CD14-positive monocyte (primary cell): Measurements from ENCODE around the gene FARP1. TPM values are rescaled to one million over a fixed set of nuclear protein-coding genes. Genes with fewer than 3 reads are reported as not detected.

ENCODE experiments used
- DNase-seq, 3 donors: peaks; one replicate each; pipeline ENCODE4 v3.0.0-alpha.2; 2011 to 2022
- H2AFZ ChIP-seq: 2 replicates; pipeline ENCODE4 v1.6.0; 2012; ENCODE audit warnings: mild to moderate bottlenecking, low read depth, low read length, inconsistent platforms; ENCODE audit not compliant: insufficient read depth, poor library complexity, severe bottlenecking
- H3K27ac ChIP-seq, 2 donors: 1 replicate in 1 of 2; 2 replicates in 1 of 2; pipeline ENCODE4 v1.5.1; 2012 to 2013; ENCODE audit warnings: low read length in 2 of 2, control low read depth in 1 of 2, inconsistent platforms in 1 of 2, low read depth in 1 of 2, mild to moderate bottlenecking in 1 of 2
- H3K27me3 ChIP-seq, 2 donors: one replicate each; pipeline versions ENCODE4 v1.6.0 to v1.6.1; 2011 to 2013; ENCODE audit warnings: low read length in 2 of 2; ENCODE audit not compliant: control insufficient read depth in 2 of 2, insufficient read depth in 2 of 2
- H3K36me3 ChIP-seq, 2 donors: replicated peaks in 1 of 2; 1 replicate in 1 of 2; 2 replicates in 1 of 2; pipeline versions ENCODE4 v1.5.1 to v1.6.1; 2012 to 2013; ENCODE audit warnings: low read length in 2 of 2, control low read depth in 1 of 2, inconsistent platforms in 1 of 2, mild to moderate bottlenecking in 1 of 2; ENCODE audit not compliant: insufficient read depth in 2 of 2, control insufficient read depth in 1 of 2
- H3K4me1 ChIP-seq, 2 donors: 1 replicate in 1 of 2; 2 replicates in 1 of 2; pipeline versions ENCODE4 v1.5.1 to v1.6.1; 2012 to 2013; ENCODE audit warnings: low read length in 2 of 2, control low read depth in 1 of 2, inconsistent platforms in 1 of 2, mild to moderate bottlenecking in 1 of 2, moderate library complexity in 1 of 2; ENCODE audit not compliant: insufficient read depth in 2 of 2, control insufficient read depth in 1 of 2
- H3K4me2 ChIP-seq: replicated peaks from 2 replicates; pipeline ENCODE3; 2012; ENCODE audit warnings: low read length, moderate library complexity, mild to moderate bottlenecking; ENCODE audit not compliant: poor library complexity, severe bottlenecking; ENCODE audit errors: extremely low read depth
- H3K4me3 ChIP-seq, 3 experiments: fragments of 200-600 bp in 1 of 3; sonication (generic) in 1 of 3; replicated peaks in 1 of 3; 1 replicate in 2 of 3; 2 replicates in 1 of 3; pipeline ENCODE4 v1.5.1; 2011 to 2013; ENCODE audit warnings: low read length in 3 of 3, mild to moderate bottlenecking in 3 of 3, control low read depth in 2 of 3, low read depth in 2 of 3, inconsistent platforms in 1 of 3, moderate library complexity in 1 of 3
- H3K79me2 ChIP-seq: 2 replicates; pipeline ENCODE4 v1.6.0; 2012; ENCODE audit warnings: mild to moderate bottlenecking, control low read depth, inconsistent platforms, low read length, moderate library complexity; ENCODE audit not compliant: insufficient read depth
- H3K9ac ChIP-seq: 2 replicates; pipeline ENCODE4 v1.6.0; 2017; ENCODE audit warnings: low read length, mild to moderate bottlenecking; ENCODE audit not compliant: insufficient read depth, poor library complexity, severe bottlenecking
- H3K9me3 ChIP-seq, 2 donors: replicated peaks in 1 of 2; 1 replicate in 1 of 2; 2 replicates in 1 of 2; pipeline versions ENCODE4 v1.5.1 to v1.6.1; 2012 to 2013; ENCODE audit warnings: low read length in 2 of 2, control low read depth in 1 of 2; ENCODE audit not compliant: control insufficient read depth in 1 of 2, insufficient read depth in 1 of 2
- H4K20me1 ChIP-seq: 2 replicates; pipeline ENCODE4 v1.6.0; 2012; ENCODE audit warnings: mild to moderate bottlenecking, low read length, control low read depth, moderate library complexity; ENCODE audit not compliant: insufficient read depth
- H3K27ac Mint-ChIP-seq, 7 donors: one replicate each; pipeline ENCODE4 v1.8.0; 2020; ENCODE audit warnings: mild to moderate bottlenecking in 7 of 7, mixed read lengths in 7 of 7, moderate library complexity in 6 of 7, inconsistent platforms in 2 of 7
- H3K27me3 Mint-ChIP-seq, 3 donors: one replicate each; pipeline ENCODE4 v1.8.0; 2021 to 2022; ENCODE audit warnings: low read depth in 3 of 3, mild to moderate bottlenecking in 3 of 3, mixed read lengths in 3 of 3, moderate library complexity in 3 of 3, inconsistent platforms in 1 of 3
- H3K36me3 Mint-ChIP-seq, 2 donors: one replicate each; pipeline ENCODE4 v1.8.0; 2020; ENCODE audit warnings: mixed read lengths in 2 of 2, inconsistent platforms in 1 of 2, mild to moderate bottlenecking in 1 of 2
- H3K4me1 Mint-ChIP-seq: one replicate; pipeline ENCODE4 v1.8.0; 2020; ENCODE audit warnings: mild to moderate bottlenecking, mixed read lengths
- H3K4me3 Mint-ChIP-seq, 2 donors: one replicate each; pipeline ENCODE4 v1.8.0; 2020; ENCODE audit warnings: mild to moderate bottlenecking in 2 of 2, mixed read lengths in 2 of 2, moderate library complexity in 1 of 2
- H3K9me3 Mint-ChIP-seq, 7 donors: one replicate each; pipeline ENCODE4 v1.8.0; 2020 to 2022; ENCODE audit warnings: mixed read lengths in 7 of 7, mild to moderate bottlenecking in 6 of 7, moderate library complexity in 6 of 7, inconsistent platforms in 2 of 7
- CTCF ChIP-seq: fragments of 200-600 bp; IDR thresholded peaks from one replicate; pipeline ENCODE4 v1.8.0; 2022; ENCODE audit warnings: antibody characterized with exemption, mild to moderate bottlenecking
- WGBS: methylation state at CpG from one replicate; pipeline ENCODE4 v1.1.5; 2013; ENCODE audit warnings: missing lambda C conversion rate; ENCODE audit not compliant: insufficient coverage; 5-methylcytosine and 5-hydroxymethylcytosine counted together
- intact Hi-C, 2 donors: fragments of 100-400 bp; cut with micrococcal nuclease; formaldehyde crosslinking; loops; one replicate each; pipeline versions ENCODE4 v1.15.0 to v1.15.1; 2023
- polyA plus RNA-seq, 3 donors: library from polyadenylated mRNA; depleted of rRNA in 1 of 3; unstranded in 2 of 3; stranded (reverse) in 1 of 3; fragments of 300-500 nt in 2 of 3; fragments of >200 nt in 1 of 3; fragmentation: Illumina TruSeq in 2 of 3; gene quantifications; 1 replicate in 2 of 3; 2 replicates in 1 of 3; pipeline ENCODE4 v1.2.3, GENCODE V29; 2012 to 2021

The FARP1 gene
- polyA plus RNA-seq, 3 donors, result 0.01 to 0.16 (median 0.12) TPM

GRCh38 chr13:98182589-98182988, 39.7 kb downstream of the FARP1 start:
- peaks cover 0 to 3% (median 0%) of the 10 kb centered on the region in 3 donors for H3K27me3 Mint-ChIP-seq
- Histone ChIP-seq H3K9ac (no peak overlapping the region), H3K4me3 (no peak overlapping the region), H3K9me3 (no peaks in the 10 kb centered on the region), H3K4me1 (no peaks in the 10 kb centered on the region), H3K79me2 (no peaks in the 10 kb centered on the region), H4K20me1 (no peaks in the 10 kb centered on the region), H3K27me3 (no peaks in the 10 kb centered on the region), H2AFZ (no peak overlapping the region), H3K36me3 (no peaks in the 10 kb centered on the region), H3K4me2 (no peak overlapping the region), H3K27ac (no peak overlapping the region)
- no peak for DNase-seq
- no peak overlapping the region for H3K4me3 Mint-ChIP-seq
- no peak overlapping the region for H3K27ac Mint-ChIP-seq
- H3K36me3 Mint-ChIP-seq, result no peaks in the 10 kb centered on the region
- no CpG with 5 or more reads among the region's 3 CpGs for WGBS
- intact Hi-C loops, result no loop called here
- peaks cover 0 to 4% (median 1%) of the 10 kb centered on the region in 7 donors for H3K9me3 Mint-ChIP-seq
- H3K4me1 Mint-ChIP-seq, result no peaks in the 10 kb centered on the region
- no peak for TF ChIP-seq CTCF

- no peak for TF ChIP-seq CTCF
- H3K79me2 ChIP-seq, result no peaks in the 10 kb centered on the region
- Mint-ChIP-seq H3K27me3 (peaks cover 0 to 3% (median 2%) of the 10 kb centered on the region in 3 donors), H3K27ac (no peak overlapping the region), H3K4me3 (no peak overlapping the region), H3K36me3 (no peaks in the 10 kb centered on the region), H3K9me3 (peaks cover 0 to 3% (median 0%) of the 10 kb centered on the region in 7 donors), H3K4me1 (no peaks in the 10 kb centered on the region)
- H3K4me3 ChIP-seq, result no peak overlapping the region
- no peak overlapping the region for H3K27ac ChIP-seq
- H3K36me3 ChIP-seq, result no peaks in the 10 kb centered on the region
- intact Hi-C loops, result no loop called here
- H4K20me1 ChIP-seq, result no peaks in the 10 kb centered on the region
- H2AFZ ChIP-seq, result no peak overlapping the region
- H3K9ac ChIP-seq, result no peak overlapping the region
- H3K27me3 ChIP-seq, result no peaks in the 10 kb centered on the region
- no peaks in the 10 kb centered on the region for H3K9me3 ChIP-seq
- no peaks in the 10 kb centered on the region for H3K4me1 ChIP-seq
- no peak overlapping the region for H3K4me2 ChIP-seq
- no CpG with 5 or more reads among the region's 1 CpG for WGBS
- no peak for DNase-seq
These were observed 41.9 kb downstream of the FARP1 start for GRCh38 chr13:98184792-98185191.
